ENCODE measurements around the gene MYCL. TPM values are rescaled to one million over a fixed set of nuclear protein-coding genes. Genes with fewer than 3 reads are reported as not detected.
A peak's percentile ranks its signal among the peaks of the same experiment; 100 is the strongest.
"Not testable (repeated sequence)": the region's sequence is repeated elsewhere in the genome, so short reads cannot be mapped to it uniquely, and the experiment has no call there.

MYCL gene
- polyA plus RNA-seq, 3 donors from 2014 or later, result 0.83 to 4.0 (median 2.9) TPM

- Mint-ChIP-seq H3K4me1 (no peaks in the 10 kb centered on the region), H3K4me3 (no peak overlapping the region), H3K27me3 (ENCODE audit: low read depth in 3 of 3) (peaks cover 0 to 6% (median 2%) of the 10 kb centered on the region in 3 donors), H3K27ac (no peak overlapping the region), H3K36me3 (peaks cover 0 to 2% (median 0%) of the 10 kb centered on the region in 3 donors), H3K9me3 (no peaks in the 10 kb centered on the region)
- DNase-seq, result no peak
Measured at GRCh38 chr1:39928809-39929587, 27.3 kb upstream of the MYCL start.

- no peak overlapping the region for H3K27ac Mint-ChIP-seq
- DNase-seq, result no peak
- H3K4me1 Mint-ChIP-seq, result no peaks in the 10 kb centered on the region
- H3K4me3 Mint-ChIP-seq, result no peak overlapping the region
- H3K27me3 Mint-ChIP-seq (ENCODE audit: low read depth in 3 of 3), result peaks cover 2 to 3% (median 2%) of the 10 kb centered on the region in 3 donors
- H3K9me3 Mint-ChIP-seq, result no peaks in the 10 kb centered on the region
- peaks cover 0 to 4% (median 0%) of the 10 kb centered on the region in 3 donors for H3K36me3 Mint-ChIP-seq
Measured at GRCh38 chr1:39927538-39927937, 25.8 kb upstream of the MYCL start.

- Mint-ChIP-seq H3K4me3 (no peak overlapping the region), H3K27ac (no peak overlapping the region), H3K9me3 (no peaks in the 10 kb centered on the region)
Measured at GRCh38 chr1:39926820-39927219, 25.1 kb upstream of the MYCL start.

GRCh38 chr1:39926343-39926793 is 24.7 kb upstream of the MYCL start:
- peak overlapping the region in 1 of 6 donors; percentile 14 for H3K27ac Mint-ChIP-seq

More at GRCh38 chr1:39926820-39927219, 25.1 kb upstream of the MYCL start:
- DNase-seq, result no peak
- peaks cover 0 to 4% (median 0%) of the 10 kb centered on the region in 3 donors for H3K36me3 Mint-ChIP-seq
- H3K4me1 Mint-ChIP-seq, result no peaks in the 10 kb centered on the region
- H3K27me3 Mint-ChIP-seq (ENCODE audit: low read depth in 3 of 3), result peaks cover 3 to 5% (median 4%) of the 10 kb centered on the region in 3 donors

GRCh38 chr1:39925721-39926342 is 24.1 kb upstream of the MYCL start:
- no peak for DNase-seq
- Mint-ChIP-seq H3K27ac (peak overlapping the region in 1 of 6 donors; percentile 14), H3K4me3 (no peak overlapping the region), H3K36me3 (peaks cover 0 to 4% (median 0%) of the 10 kb centered on the region in 3 donors), H3K9me3 (no peaks in the 10 kb centered on the region), H3K4me1 (no peaks in the 10 kb centered on the region), H3K27me3 (ENCODE audit: low read depth in 3 of 3) (peaks cover 3 to 7% (median 4%) of the 10 kb centered on the region in 3 donors)

More at GRCh38 chr1:39926343-39926793, 24.7 kb upstream of the MYCL start:
- DNase-seq, result no peak
- no peaks in the 10 kb centered on the region for H3K9me3 Mint-ChIP-seq
- no peaks in the 10 kb centered on the region for H3K4me1 Mint-ChIP-seq
- H3K27me3 Mint-ChIP-seq (ENCODE audit: low read depth in 3 of 3), result peaks cover 3 to 7% (median 4%) of the 10 kb centered on the region in 3 donors
- H3K4me3 Mint-ChIP-seq, result no peak overlapping the region
- H3K36me3 Mint-ChIP-seq, result peaks cover 0 to 4% (median 0%) of the 10 kb centered on the region in 3 donors

GRCh38 chr1:39922251-39922688 is 20.6 kb upstream of the MYCL start:
- no peaks in the 10 kb centered on the region for H3K4me1 Mint-ChIP-seq
- H3K36me3 Mint-ChIP-seq, result peaks cover 0 to 4% (median 0%) of the 10 kb centered on the region in 3 donors
- DNase-seq, result no peak
- peaks cover 3 to 11% (median 4%) of the 10 kb centered on the region in 3 donors for H3K27me3 Mint-ChIP-seq (ENCODE audit: low read depth in 3 of 3)
- no peak overlapping the region for H3K27ac Mint-ChIP-seq
- no peak overlapping the region for H3K4me3 Mint-ChIP-seq
- H3K9me3 Mint-ChIP-seq, result no peaks in the 10 kb centered on the region

- peak; percentile 21 to 45 (median 33) for DNase-seq
- Mint-ChIP-seq H3K27ac (no peak overlapping the region), H3K9me3 (no peaks in the 10 kb centered on the region), H3K27me3 (ENCODE audit: low read depth in 3 of 3) (peaks cover 3 to 11% (median 4%) of the 10 kb centered on the region in 3 donors), H3K4me1 (no peaks in the 10 kb centered on the region), H3K4me3 (no peak overlapping the region), H3K36me3 (peaks cover 0 to 4% (median 0%) of the 10 kb centered on the region in 3 donors)
Measured at GRCh38 chr1:39919545-39919944, 17.8 kb upstream of the MYCL start.

- no peaks in the 10 kb centered on the region for H3K36me3 Mint-ChIP-seq
- no peak overlapping the region for H3K27ac Mint-ChIP-seq
- H3K27me3 Mint-ChIP-seq (ENCODE audit: low read depth in 3 of 3), result peaks cover 0 to 11% (median 2%) of the 10 kb centered on the region in 3 donors
- DNase-seq, result no peak
- no peak overlapping the region for H3K4me3 Mint-ChIP-seq
- H3K9me3 Mint-ChIP-seq, result no peaks in the 10 kb centered on the region
- no peaks in the 10 kb centered on the region for H3K4me1 Mint-ChIP-seq
Measured at GRCh38 chr1:39917825-39918224, 16.1 kb upstream of the MYCL start.

- H3K4me1 Mint-ChIP-seq, result no peaks in the 10 kb centered on the region
- no peak for DNase-seq
- H3K9me3 Mint-ChIP-seq, result no peaks in the 10 kb centered on the region
- H3K27ac Mint-ChIP-seq, result no peak overlapping the region
- H3K27me3 Mint-ChIP-seq (ENCODE audit: low read depth in 3 of 3), result peaks cover 0 to 5% (median 0%) of the 10 kb centered on the region in 3 donors
- H3K36me3 Mint-ChIP-seq, result peaks cover 0 to 4% (median 0%) of the 10 kb centered on the region in 3 donors
- H3K4me3 Mint-ChIP-seq, result no peak overlapping the region
Measured at GRCh38 chr1:39915499-39916129, 13.9 kb upstream of the MYCL start.

GRCh38 chr1:39913136-39913535 is 11.4 kb upstream of the MYCL start:
- H3K9me3 Mint-ChIP-seq, result peaks cover 0 to 16% (median 5%) of the 10 kb centered on the region in 6 donors
- not testable (repeated sequence) for H3K4me1 Mint-ChIP-seq, DNase-seq

GRCh38 chr1:39910263-39910662 is 8.5 kb upstream of the MYCL start:
- Mint-ChIP-seq H3K4me1 (no peaks in the 10 kb centered on the region), H3K27me3 (ENCODE audit: low read depth in 3 of 3) (peaks cover 1 to 10% (median 4%) of the 10 kb centered on the region in 3 donors), H3K4me3 (no peak overlapping the region), H3K27ac (no peak overlapping the region), H3K9me3 (peaks cover 0 to 18% (median 5%) of the 10 kb centered on the region in 6 donors), H3K36me3 (peaks cover 0 to 9% (median 3%) of the 10 kb centered on the region in 3 donors)
- DNase-seq, result no peak

More at GRCh38 chr1:39913136-39913535, 11.4 kb upstream of the MYCL start:
- not testable (repeated sequence) for H3K4me3 Mint-ChIP-seq; H3K27ac Mint-ChIP-seq; H3K36me3 Mint-ChIP-seq; H3K27me3 Mint-ChIP-seq (ENCODE audit: low read depth in 3 of 3)

- no peaks in the 10 kb centered on the region for H3K4me1 Mint-ChIP-seq
- H3K27me3 Mint-ChIP-seq (ENCODE audit: low read depth in 3 of 3), result peaks cover 3 to 12% (median 7%) of the 10 kb centered on the region in 3 donors
- peaks cover 0 to 9% (median 3%) of the 10 kb centered on the region in 3 donors for H3K36me3 Mint-ChIP-seq
- no peak overlapping the region for H3K27ac Mint-ChIP-seq
- DNase-seq, result no peak
- no peak overlapping the region for H3K4me3 Mint-ChIP-seq
- H3K9me3 Mint-ChIP-seq, result peaks cover 0 to 18% (median 5%) of the 10 kb centered on the region in 6 donors
Measured at GRCh38 chr1:39908534-39908933, 6.8 kb upstream of the MYCL start.

GRCh38 chr1:39907528-39908453 is 6.1 kb upstream of the MYCL start:
- Mint-ChIP-seq H3K27ac (peak overlapping the region in 1 of 6 donors; percentile 9), H3K27me3 (ENCODE audit: low read depth in 3 of 3) (peaks cover 9 to 18% (median 11%) of the 10 kb centered on the region in 3 donors), H3K9me3 (peaks cover 0 to 18% (median 5%) of the 10 kb centered on the region in 6 donors), H3K4me1 (peaks cover 0 to 1% of the 10 kb centered on the region in 2 donors), H3K36me3 (peaks cover 0 to 9% (median 3%) of the 10 kb centered on the region in 3 donors), H3K4me3 (no peak overlapping the region)
- no peak for DNase-seq

Data from immature natural killer cell (primary cell).